A172 (cell line): ENCODE measurements around the gene RIC3. TPM values are rescaled to one million over a fixed set of nuclear protein-coding genes. Genes with fewer than 3 reads are reported as not detected.
A peak's percentile ranks its signal among the peaks of the same experiment; 100 is the strongest.

Experiments used
- DNase-seq: peaks from one replicate; pipeline ENCODE4 v3.0.0-alpha.2; 2015; ENCODE audit warnings: low spot score
- total RNA-seq: library from RNA; depleted of rRNA; stranded (reverse); fragments of >200 nt; shearing (Covaris generic); gene quantifications from 2 replicates; pipeline ENCODE4 v1.2.3, GENCODE V29; 2014

The RIC3 gene
- total RNA-seq, 1 experiment from 2014 or later, result 1.1 TPM

- no peak for DNase-seq
These were observed 81.1 kb downstream of the RIC3 start for GRCh38 chr11:8087756-8088155.

GRCh38 chr11:8087185-8087584, 81.6 kb downstream of the RIC3 start:
- DNase-seq, result no peak

GRCh38 chr11:8086571-8086970, 82.3 kb downstream of the RIC3 start:
- no peak for DNase-seq

GRCh38 chr11:8086001-8086479, 82.8 kb downstream of the RIC3 start:
- DNase-seq, result peak; percentile 70

GRCh38 chr11:8085011-8085645, 83.7 kb downstream of the RIC3 start:
- DNase-seq, result no peak

GRCh38 chr11:8084352-8084751, 84.5 kb downstream of the RIC3 start:
- no peak for DNase-seq

- DNase-seq, result no peak
These were observed 84.9 kb downstream of the RIC3 start for GRCh38 chr11:8083871-8084281.

- DNase-seq, result no peak
These were observed 85.8 kb downstream of the RIC3 start for GRCh38 chr11:8083088-8083395.

GRCh38 chr11:8082391-8083087, 86.3 kb downstream of the RIC3 start:
- DNase-seq, result no peak

GRCh38 chr11:8081591-8082250, 87.1 kb downstream of the RIC3 start:
- no peak for DNase-seq

GRCh38 chr11:8080674-8081590, 87.9 kb downstream of the RIC3 start, which contains the start of gene TUB:
TUB (plus strand) TSS chr11:8081211; CDS start chr11:8081511, 300 bp downstream.
- no peak for DNase-seq

- DNase-seq, result no peak
These were observed 88.7 kb downstream of the RIC3 start for GRCh38 chr11:8080069-8080670.

GRCh38 chr11:8079111-8079675, 89.6 kb downstream of the RIC3 start:
- DNase-seq, result no peak

- DNase-seq, result no peak
These were observed 93.6 kb downstream of the RIC3 start for GRCh38 chr11:8075119-8075726.

- DNase-seq, result no peak
These were observed 96.9 kb downstream of the RIC3 start for GRCh38 chr11:8071616-8072581.

- peak; percentile 50 for DNase-seq
These were observed 98.3 kb downstream of the RIC3 start for GRCh38 chr11:8070417-8071115.

GRCh38 chr11:8069771-8070170, 99.1 kb downstream of the RIC3 start:
- no peak for DNase-seq

- DNase-seq, result peak; percentile 98
These were observed 100.1 kb downstream of the RIC3 start for GRCh38 chr11:8068605-8069221.
